Measurements from ENCODE around the gene LGALS12. TPM values are rescaled to one million over a fixed set of nuclear protein-coding genes. Genes with fewer than 3 reads are reported as not detected.

The LGALS12 gene
- total RNA-seq, 1 experiment from 2014 or later = not detected

DNA sequence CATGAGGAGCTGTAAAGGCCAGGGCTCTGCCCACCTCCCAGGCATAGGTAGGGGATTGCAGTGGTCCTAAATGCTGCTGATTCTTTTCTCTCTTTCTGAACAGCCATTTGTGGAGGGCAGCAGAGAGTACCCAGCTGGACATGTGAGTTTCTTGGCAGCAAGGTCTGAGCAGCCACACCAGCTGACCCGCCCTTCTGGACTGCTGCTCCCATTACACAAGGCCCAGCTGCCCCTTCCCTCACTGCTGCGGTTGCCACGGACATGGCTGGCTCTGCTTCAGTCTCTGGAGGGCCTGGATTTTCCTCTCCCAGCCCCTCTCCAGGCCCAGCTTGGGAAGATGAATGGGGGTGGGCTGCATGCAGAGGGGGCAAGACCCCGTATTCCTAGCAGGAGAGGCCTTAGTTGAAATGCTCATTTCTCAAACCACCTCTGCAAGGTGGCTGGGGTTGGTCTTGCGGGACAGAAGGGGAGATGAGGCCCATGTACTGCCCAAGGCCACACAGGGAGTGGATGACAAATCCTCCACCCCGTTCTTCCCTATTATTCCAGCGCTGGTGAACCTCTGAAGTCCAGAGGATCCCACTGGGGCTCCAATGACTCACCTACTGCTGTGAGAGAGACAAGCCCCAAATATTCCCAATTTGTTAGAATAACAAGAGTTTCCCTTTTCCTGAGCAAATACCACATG, 4.6 kb downstream of the LGALS12 start:
- Mint-ChIP-seq H3K4me3 (ENCODE audit: unreplicated experiment) (no peak overlapping the region), H3K27ac (ENCODE audit: unreplicated experiment) (no peak overlapping the region), H3K4me1 (ENCODE audit: low read depth, unreplicated experiment) (no peaks in the 10 kb centered on the region), H3K9me3 (ENCODE audit: unreplicated experiment) (no peaks in the 10 kb centered on the region), H3K27me3 (ENCODE audit: insufficient read depth, unreplicated experiment) (no peaks in the 10 kb centered on the region), H3K36me3 (ENCODE audit: insufficient read depth, unreplicated experiment) (no peaks in the 10 kb centered on the region)
- no peak overlapping the region for H3K4me3 ChIP-seq (ENCODE audit: low read depth, low read length)
- peaks cover 7% of the 10 kb centered on the region for H3K4me1 ChIP-seq
- DNase-seq = no peak
- ChIA-PET POLR2A (no interaction called here), CTCF (no interaction called here)
- no peaks in the 10 kb centered on the region for H3K36me3 ChIP-seq (ENCODE audit: control insufficient read depth, insufficient read depth, low read length)
- no peaks in the 10 kb centered on the region for H3K27me3 ChIP-seq (replicated peaks; ENCODE audit: control insufficient read depth, insufficient read depth, low read length)
- intact Hi-C loops (cut with micrococcal nuclease; ENCODE audit: unreplicated experiment) = no loop called here
- BruUV-seq (replicated peaks) = no TSS peak
- TF ChIP-seq, protein P1, sequence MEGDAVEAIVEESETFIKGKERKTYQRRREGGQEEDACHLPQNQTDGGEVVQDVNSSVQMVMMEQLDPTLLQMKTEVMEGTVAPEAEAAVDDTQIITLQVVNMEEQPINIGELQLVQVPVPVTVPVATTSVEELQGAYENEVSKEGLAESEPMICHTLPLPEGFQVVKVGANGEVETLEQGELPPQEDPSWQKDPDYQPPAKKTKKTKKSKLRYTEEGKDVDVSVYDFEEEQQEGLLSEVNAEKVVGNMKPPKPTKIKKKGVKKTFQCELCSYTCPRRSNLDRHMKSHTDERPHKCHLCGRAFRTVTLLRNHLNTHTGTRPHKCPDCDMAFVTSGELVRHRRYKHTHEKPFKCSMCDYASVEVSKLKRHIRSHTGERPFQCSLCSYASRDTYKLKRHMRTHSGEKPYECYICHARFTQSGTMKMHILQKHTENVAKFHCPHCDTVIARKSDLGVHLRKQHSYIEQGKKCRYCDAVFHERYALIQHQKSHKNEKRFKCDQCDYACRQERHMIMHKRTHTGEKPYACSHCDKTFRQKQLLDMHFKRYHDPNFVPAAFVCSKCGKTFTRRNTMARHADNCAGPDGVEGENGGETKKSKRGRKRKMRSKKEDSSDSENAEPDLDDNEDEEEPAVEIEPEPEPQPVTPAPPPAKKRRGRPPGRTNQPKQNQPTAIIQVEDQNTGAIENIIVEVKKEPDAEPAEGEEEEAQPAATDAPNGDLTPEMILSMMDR (IDR thresholded peaks at IDR 0.05; ENCODE audit: insufficient read depth in 1 of 2, low read depth in 1 of 2, low read length in 1 of 2, severe bottlenecking in 1 of 2, unreplicated experiment in 1 of 2) = no peak
- H3K9me3 ChIP-seq = no peaks in the 10 kb centered on the region

DNA sequence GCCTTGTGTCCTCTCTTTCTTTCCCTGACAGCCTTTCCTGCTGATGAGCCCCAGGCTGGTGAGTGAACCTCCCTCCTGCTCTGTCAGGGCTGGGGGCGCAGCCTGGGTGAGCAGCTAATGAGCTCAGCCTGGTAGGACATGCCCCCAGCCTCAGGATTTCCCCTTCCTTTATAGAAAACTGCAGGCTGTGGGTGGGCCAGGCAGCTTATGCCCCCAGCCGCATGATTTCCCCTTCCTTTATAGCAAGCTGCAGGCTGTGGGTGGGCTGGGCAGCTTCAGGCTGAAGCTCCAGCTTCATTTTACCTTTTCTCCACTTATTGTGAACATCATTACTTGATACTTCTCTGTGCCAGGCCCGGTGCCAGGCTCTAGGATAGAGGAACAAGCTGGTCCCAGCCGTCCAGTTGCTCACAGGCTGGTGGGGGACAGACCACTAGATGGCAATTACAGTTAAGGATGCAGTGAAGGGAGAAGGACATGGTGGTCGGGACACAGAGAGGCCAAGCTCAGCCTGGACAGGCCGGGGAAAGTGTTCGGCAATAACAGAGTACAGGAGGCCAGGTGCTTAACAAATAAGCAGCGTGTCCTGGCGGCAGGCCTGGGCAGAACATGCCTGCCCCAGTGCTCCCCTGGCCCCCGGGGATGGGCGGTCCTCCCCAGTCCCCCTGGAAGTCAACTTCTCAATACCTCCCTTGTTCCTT, 5.3 kb downstream of the LGALS12 start:
- Histone ChIP-seq H3K4me1 (peaks cover 4% of the 10 kb centered on the region), H3K27me3 (replicated peaks; ENCODE audit: control insufficient read depth, insufficient read depth, low read length) (no peaks in the 10 kb centered on the region), H3K4me3 (ENCODE audit: low read depth, low read length) (no peak overlapping the region), H3K36me3 (ENCODE audit: control insufficient read depth, insufficient read depth, low read length) (no peaks in the 10 kb centered on the region), H3K9me3 (no peaks in the 10 kb centered on the region)
- ChIA-PET POLR2A (no interaction called here), CTCF (interaction anchor here (0.8 kb wide), 1 partner anchor 125 kb away, joined by 3 read pairs; no protein-coding TSS in a partner anchor)
- H3K27me3 Mint-ChIP-seq (ENCODE audit: insufficient read depth, unreplicated experiment) = no peaks in the 10 kb centered on the region
- TF ChIP-seq, protein P1 (IDR thresholded peaks at IDR 0.05; ENCODE audit: insufficient read depth in 1 of 2, low read depth in 1 of 2, low read length in 1 of 2, severe bottlenecking in 1 of 2, unreplicated experiment in 1 of 2) = no peak
- H3K4me1 Mint-ChIP-seq (ENCODE audit: low read depth, unreplicated experiment) = no peaks in the 10 kb centered on the region
- no peaks in the 10 kb centered on the region for H3K36me3 Mint-ChIP-seq (ENCODE audit: insufficient read depth, unreplicated experiment)
- H3K9me3 Mint-ChIP-seq (ENCODE audit: unreplicated experiment) = no peaks in the 10 kb centered on the region
- no peak for DNase-seq
- BruUV-seq (replicated peaks) = no TSS peak
- no peak overlapping the region for H3K27ac Mint-ChIP-seq (ENCODE audit: unreplicated experiment)
- intact Hi-C loops (cut with micrococcal nuclease; ENCODE audit: unreplicated experiment) = no loop called here
- no peak overlapping the region for H3K4me3 Mint-ChIP-seq (ENCODE audit: unreplicated experiment)

DNA sequence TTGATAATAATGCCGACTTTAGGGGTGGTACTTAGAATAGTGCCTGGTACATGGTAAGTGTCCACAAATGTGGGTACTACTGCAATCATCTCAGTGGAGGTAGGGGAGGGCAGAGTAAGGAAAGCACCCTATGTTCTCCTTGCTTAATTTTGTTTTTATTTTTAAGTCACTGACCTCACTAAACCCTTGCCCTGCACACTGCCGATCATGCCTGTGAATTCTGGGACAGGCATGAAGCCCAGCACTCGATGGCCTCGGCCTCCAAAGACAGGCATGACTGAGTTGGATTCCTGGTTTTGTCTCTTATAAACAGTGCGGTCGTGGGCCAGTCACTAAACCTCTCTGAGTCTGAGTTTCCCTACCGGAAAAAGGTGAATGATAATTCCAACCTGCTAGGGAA, 6.9 kb downstream of the LGALS12 start:
- H3K27me3 Mint-ChIP-seq (ENCODE audit: insufficient read depth, unreplicated experiment) = no peaks in the 10 kb centered on the region
- no peaks in the 10 kb centered on the region for H3K9me3 ChIP-seq
- intact Hi-C loops (cut with micrococcal nuclease; ENCODE audit: unreplicated experiment) = no loop called here
- no peaks in the 10 kb centered on the region for H3K36me3 Mint-ChIP-seq (ENCODE audit: insufficient read depth, unreplicated experiment)
- H3K36me3 ChIP-seq (ENCODE audit: control insufficient read depth, insufficient read depth, low read length) = no peaks in the 10 kb centered on the region
- H3K4me3 Mint-ChIP-seq (ENCODE audit: unreplicated experiment) = no peak overlapping the region
- CTCF ChIA-PET = interaction anchor here (0.7 kb wide), 1 partner anchor 33 kb away, joined by 4 read pairs; no protein-coding TSS in a partner anchor
- H3K4me1 Mint-ChIP-seq (ENCODE audit: low read depth, unreplicated experiment) = no peaks in the 10 kb centered on the region
- H3K4me1 ChIP-seq = peaks cover 10% of the 10 kb centered on the region
- BruUV-seq (replicated peaks) = no TSS peak
- no peaks in the 10 kb centered on the region for H3K9me3 Mint-ChIP-seq (ENCODE audit: unreplicated experiment)
- H3K27ac Mint-ChIP-seq (ENCODE audit: unreplicated experiment) = no peak overlapping the region
- no peak overlapping the region for H3K4me3 ChIP-seq (ENCODE audit: low read depth, low read length)
- TF ChIP-seq, protein P1 (IDR thresholded peaks at IDR 0.05; ENCODE audit: insufficient read depth in 1 of 2, low read depth in 1 of 2, low read length in 1 of 2, severe bottlenecking in 1 of 2, unreplicated experiment in 1 of 2) = no peak
- POLR2A ChIA-PET = no interaction called here
- no peak for DNase-seq
- no peaks in the 10 kb centered on the region for H3K27me3 ChIP-seq (replicated peaks; ENCODE audit: control insufficient read depth, insufficient read depth, low read length)

All from Caco-2 (cell line).